Smooth muscle cell (in vitro differentiated cells): ENCODE measurements around the gene BCL11A. TPM values are rescaled to one million over a fixed set of nuclear protein-coding genes. Genes with fewer than 3 reads are reported as not detected.
A peak's percentile ranks its signal among the peaks of the same experiment; 100 is the strongest.

ENCODE experiments used
- DNase-seq: peaks from one replicate; lab custom pipeline; 2025; ENCODE audit not compliant: unreplicated experiment; lab: John Stamatoyannopoulos, UW
- H2AFZ ChIP-seq: fragments of 200-600 bp; sonication (generic); 2 replicates; pipeline ENCODE4 v1.6.0; 2016; ENCODE audit warnings: antibody characterized with exemption, low read depth, mild to moderate bottlenecking
- H3F3A ChIP-seq: fragments of 200-600 bp; sonication (generic); 2 replicates; pipeline ENCODE4 v1.6.0; 2017; ENCODE audit warnings: antibody characterized with exemption, low read depth
- H3K27ac ChIP-seq: fragments of 200-600 bp; sonication (generic); 2 replicates; pipeline ENCODE4 v1.5.1; 2016; ENCODE audit warnings: low read depth, mild to moderate bottlenecking
- H3K27me3 ChIP-seq: fragments of 200-600 bp; sonication (generic); 2 replicates; pipeline ENCODE4 v1.6.1; 2016; ENCODE audit warnings: low read depth, mild to moderate bottlenecking
- H3K36me3 ChIP-seq: fragments of 200-600 bp; sonication (generic); 2 replicates; pipeline ENCODE4 v1.5.1; 2016; ENCODE audit warnings: low read depth
- H3K4me1 ChIP-seq: fragments of 200-600 bp; sonication (generic); 2 replicates; pipeline ENCODE4 v1.5.1; 2016; ENCODE audit warnings: low read depth
- H3K4me2 ChIP-seq: fragments of 200-600 bp; sonication (generic); 2 replicates; pipeline ENCODE4 v1.6.0; 2016; ENCODE audit warnings: mild to moderate bottlenecking
- H3K4me3 ChIP-seq: fragments of 200-600 bp; sonication (generic); 2 replicates; pipeline ENCODE4 v1.5.1; 2016; ENCODE audit warnings: mild to moderate bottlenecking
- H3K79me2 ChIP-seq: fragments of 200-600 bp; sonication (generic); 2 replicates; pipeline ENCODE4 v1.6.0; 2016; ENCODE audit warnings: low read depth, mild to moderate bottlenecking
- H3K9ac ChIP-seq: fragments of 200-600 bp; sonication (generic); 2 replicates; pipeline ENCODE4 v1.6.0; 2016; ENCODE audit warnings: low read depth
- H3K9me3 ChIP-seq: fragments of 200-600 bp; sonication (generic); replicated peaks from 2 replicates; pipeline ENCODE4 v1.5.1; 2016; ENCODE audit warnings: low read depth
- H4K20me1 ChIP-seq: fragments of 200-600 bp; sonication (generic); 2 replicates; pipeline ENCODE4 v1.6.0; 2016; ENCODE audit warnings: low read depth
- CTCF ChIP-seq: fragments of 200-600 bp; sonication (generic); IDR thresholded peaks from 2 replicates; pipeline ENCODE4 v1.5.1; 2017; ENCODE audit warnings: borderline replicate concordance, mild to moderate bottlenecking, antibody characterized with exemption; ENCODE audit not compliant: insufficient read depth, poor library complexity, severe bottlenecking
- WGBS: methylation state at CpG from one replicate; pipeline ENCODE4 v1.1.7; 2016; ENCODE audit warnings: low lambda C conversion rate; 5-methylcytosine and 5-hydroxymethylcytosine counted together
- polyA plus RNA-seq: library from polyadenylated mRNA; unstranded; fragments of >200 nt; fragmentation: Nextera tagmentation; extraction: Ambion mirVana; gene quantifications from 2 replicates; pipeline ENCODE4 v1.2.1, GENCODE V29; 2016
- total RNA-seq: library from RNA; depleted of rRNA; stranded (reverse); fragments of >200 nt; gene quantifications from 2 replicates; pipeline ENCODE4 v1.2.3, GENCODE V29; 2014

Gene BCL11A
- total and polyA plus RNA-seq, 2 experiments from 2014 or later = 15.8 to 20.0 TPM

- peak overlapping the region; percentile 94 for H3K27ac ChIP-seq
- H3K27me3 ChIP-seq = no peaks in the 10 kb centered on the region
- peak overlapping the region; percentile 78 for H3K9ac ChIP-seq
- no peak overlapping the region for H2AFZ ChIP-seq
- H3K9me3 ChIP-seq = no peaks in the 10 kb centered on the region
- no peak for TF ChIP-seq CTCF
- peak overlapping the region; percentile 14 for H3K4me3 ChIP-seq
- H3K4me2 ChIP-seq = peak overlapping the region; percentile 73
- H4K20me1 ChIP-seq = peaks cover 9% of the 10 kb centered on the region
- H3K4me1 ChIP-seq = peaks cover 13% of the 10 kb centered on the region
- no peak for DNase-seq
- H3K36me3 ChIP-seq = no peaks in the 10 kb centered on the region
- peaks cover 11% of the 10 kb centered on the region for H3F3A ChIP-seq
- 23% methylated on average over 3 of the region's 3 CpGs for WGBS
- H3K79me2 ChIP-seq = peaks cover 57% of the 10 kb centered on the region
These were observed 70.1 kb downstream of the BCL11A start for GRCh38 chr2:60483401-60483800.

GRCh38 chr2:60482222-60482621, 71.2 kb downstream of the BCL11A start:
- Histone ChIP-seq H3F3A (peaks cover 11% of the 10 kb centered on the region), H3K27ac (no peak overlapping the region), H4K20me1 (peaks cover 14% of the 10 kb centered on the region), H3K4me1 (peaks cover 13% of the 10 kb centered on the region), H3K9ac (no peak overlapping the region), H3K27me3 (no peaks in the 10 kb centered on the region), H3K4me2 (no peak overlapping the region), H3K9me3 (no peaks in the 10 kb centered on the region), H3K4me3 (no peak overlapping the region), H3K36me3 (no peaks in the 10 kb centered on the region), H2AFZ (no peak overlapping the region), H3K79me2 (peaks cover 60% of the 10 kb centered on the region)
- no peak for TF ChIP-seq CTCF
- 94% methylated on average over 6 of the region's 6 CpGs for WGBS
- DNase-seq = no peak

- Histone ChIP-seq H4K20me1 (peaks cover 22% of the 10 kb centered on the region), H3K79me2 (peaks cover 67% of the 10 kb centered on the region), H3K9ac (no peak overlapping the region), H3K27ac (no peak overlapping the region), H3K9me3 (no peaks in the 10 kb centered on the region), H3K27me3 (no peaks in the 10 kb centered on the region), H3K4me3 (no peak overlapping the region), H3K36me3 (no peaks in the 10 kb centered on the region), H3F3A (peaks cover 11% of the 10 kb centered on the region), H3K4me2 (no peak overlapping the region), H3K4me1 (peaks cover 13% of the 10 kb centered on the region), H2AFZ (no peak overlapping the region)
- no peak for TF ChIP-seq CTCF
- DNase-seq = no peak
- 90% methylated on average over 6 of the region's 6 CpGs for WGBS
These were observed 72.2 kb downstream of the BCL11A start for GRCh38 chr2:60481257-60481656.

- Histone ChIP-seq H3K27ac (no peak overlapping the region), H3K27me3 (no peaks in the 10 kb centered on the region), H3K4me2 (no peak overlapping the region), H3F3A (peaks cover 11% of the 10 kb centered on the region), H3K36me3 (no peaks in the 10 kb centered on the region), H4K20me1 (peaks cover 32% of the 10 kb centered on the region), H3K9ac (no peak overlapping the region), H3K79me2 (peaks cover 61% of the 10 kb centered on the region), H3K9me3 (no peaks in the 10 kb centered on the region), H2AFZ (no peak overlapping the region), H3K4me1 (peaks cover 13% of the 10 kb centered on the region), H3K4me3 (no peak overlapping the region)
- WGBS = 85% methylated on average over 4 of the region's 4 CpGs
- DNase-seq = no peak
- TF ChIP-seq CTCF = no peak
These were observed 73.2 kb downstream of the BCL11A start for GRCh38 chr2:60480089-60480773.
